Psoas muscle (tissue), 8 donors: ENCODE results near the gene PPIA. TPM values are rescaled to one million over a fixed set of nuclear protein-coding genes. Genes with fewer than 3 reads are reported as not detected.
A peak's percentile ranks its signal among the peaks of the same experiment; 100 is the strongest.

Experiments
- ATAC-seq, 4 donors: fragments of 200-7000 bp; cut with Tn5 transposase; one replicate each; pipeline ENCODE4 v1.9.1; 2020; ENCODE audit warnings: moderate library complexity in 3 of 4, mild to moderate bottlenecking in 2 of 4
- DNase-seq, 2 donors: peaks; one replicate each; pipeline ENCODE4 v3.0.0-alpha.2; 2020
- H3K27ac ChIP-seq: fragments of 200-600 bp; one replicate; pipeline ENCODE4 v1.8.0; 2022
- H3K27me3 ChIP-seq, 3 donors: fragments of 200-600 bp in 1 of 3; one replicate each; pipeline versions ENCODE4 v1.6.1 to v1.8.0; 2013 to 2022; ENCODE audit warnings: low read length in 2 of 3, mild to moderate bottlenecking in 2 of 3, moderate library complexity in 1 of 3; ENCODE audit not compliant: insufficient read depth in 3 of 3
- H3K36me3 ChIP-seq, 2 donors: fragments of 200-600 bp in 1 of 2; one replicate each; pipeline versions ENCODE4 v1.6.1 to v1.8.0; 2013 to 2022; ENCODE audit warnings: low read depth in 1 of 2, mild to moderate bottlenecking in 1 of 2, moderate library complexity in 1 of 2; ENCODE audit not compliant: insufficient read depth in 1 of 2
- H3K4me1 ChIP-seq: fragments of 200-600 bp; one replicate; pipeline ENCODE4 v1.8.0; 2022
- H3K4me3 ChIP-seq: fragments of 200-600 bp; one replicate; pipeline ENCODE4 v1.8.0; 2022; ENCODE audit warnings: mild to moderate bottlenecking
- H3K9me3 ChIP-seq: fragments of 200-600 bp; one replicate; pipeline ENCODE4 v1.8.0; 2022
- WGBS, 3 donors: extraction: QIAGEN DNeasy Blood & Tissue Kit; methylation state at CpG; one replicate each; pipeline versions ENCODE4 v1.1.6 to v1.1.7; 2013; 5-methylcytosine and 5-hydroxymethylcytosine counted together
- intact Hi-C, 2 donors: fragments of 100-400 bp; cut with DNase I; formaldehyde crosslinking; loops; one replicate each; pipeline versions ENCODE4 v1.11.0 to v1.14.2; 2022
- polyA plus RNA-seq, 3 donors: library from polyadenylated mRNA; stranded (reverse); fragments of 200-250 nt; gene quantifications; one replicate each; pipeline ENCODE4 v1.2.3, GENCODE V29; 2013
- total RNA-seq, 4 donors: library from RNA; stranded (reverse); fragmentation: NEBNext Ultra II Directional in 2 of 4; extraction: Animal tissue kit (Norgen Biotek cat#: 25700) in 2 of 4; gene quantifications; one replicate each; pipeline versions ENCODE4 v1.2.1 to v1.2.4, GENCODE V29; 2021 to 2023
- TF ChIP-seq, protein P1 (sequence below): fragments of 200-600 bp; IDR thresholded peaks from one replicate; pipeline ENCODE4 v1.8.0; 2022; ENCODE audit warnings: antibody characterized with exemption
- donor health status: healthy with polysubstance abuse.
- donor health status: DM: no; HTN: no; CAD: no; lungs with moderate emphysema.
- donor health status: Bipolar disorder and iron deficiency.
- donor health status: healthy.
- donor health status: DM: yes; HTN: yes; CAD: no.
- donor health status: DM: no; HTN: no; CAD: no.
- donor health status: DM: no; HTN: no; CAD: no.
- donor health status: DM: yes; HTN: yes; CAD: no.

Gene PPIA
- total and polyA plus RNA-seq, 7 donors, result 251 to 3,448 (median 725) TPM

DNA sequence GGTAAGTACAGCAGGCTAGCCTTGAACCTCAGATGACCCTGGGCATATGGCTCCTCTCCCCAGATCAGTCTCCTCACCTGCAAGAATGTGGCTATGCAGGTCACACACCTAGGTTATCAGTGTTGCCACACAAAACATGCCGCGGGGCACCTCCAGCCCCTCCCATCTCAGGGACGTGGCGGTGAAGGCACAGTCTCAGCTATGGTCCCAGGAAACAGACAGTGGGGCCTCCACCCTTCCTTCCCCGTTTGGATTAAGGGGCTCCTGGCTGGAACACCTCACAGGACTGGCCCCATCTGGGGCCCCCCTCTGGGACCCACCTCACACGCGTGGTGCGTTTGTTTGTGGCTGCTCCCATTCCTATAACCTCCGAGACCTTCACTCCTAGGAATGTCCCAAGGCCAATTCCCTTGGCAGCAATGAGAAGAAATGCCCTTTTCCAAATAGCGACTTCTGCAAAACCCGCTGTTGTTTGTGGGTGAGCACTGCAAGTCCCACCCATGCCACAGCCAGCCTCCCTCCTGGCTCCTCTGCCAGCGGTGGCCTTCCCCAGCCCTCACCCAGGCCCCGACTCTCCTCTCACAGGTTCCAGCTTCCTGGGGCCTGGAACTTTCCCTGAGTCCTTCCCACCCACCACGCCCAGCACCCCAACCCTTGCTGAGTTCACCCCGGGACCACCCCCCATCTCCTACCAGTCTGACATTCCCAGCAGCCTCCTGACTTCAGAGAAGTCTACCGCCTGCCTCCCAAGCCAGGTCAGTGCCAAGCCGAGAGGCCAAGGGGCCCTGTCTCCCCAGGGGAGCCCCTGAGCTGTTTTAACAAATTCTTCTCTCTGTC is 30.7 kb upstream of the PPIA start:
- H3K9me3 ChIP-seq, result no peaks in the 10 kb centered on the region
- peaks cover 34% of the 10 kb centered on the region for H3K4me1 ChIP-seq
- no peak for ATAC-seq
- no peak overlapping the region for H3K4me3 ChIP-seq
- intact Hi-C loops, result no loop called here
- 90 to 95% (median 93%) methylated on average over 17 of the region's 17 CpGs for WGBS, 3 donors
- H3K36me3 ChIP-seq, result peaks cover 3 to 68% of the 10 kb centered on the region in 2 donors
- H3K27me3 ChIP-seq, result no peaks in the 10 kb centered on the region
- H3K27ac ChIP-seq, result no peak overlapping the region
- no peak for DNase-seq
- TF ChIP-seq, protein P1, sequence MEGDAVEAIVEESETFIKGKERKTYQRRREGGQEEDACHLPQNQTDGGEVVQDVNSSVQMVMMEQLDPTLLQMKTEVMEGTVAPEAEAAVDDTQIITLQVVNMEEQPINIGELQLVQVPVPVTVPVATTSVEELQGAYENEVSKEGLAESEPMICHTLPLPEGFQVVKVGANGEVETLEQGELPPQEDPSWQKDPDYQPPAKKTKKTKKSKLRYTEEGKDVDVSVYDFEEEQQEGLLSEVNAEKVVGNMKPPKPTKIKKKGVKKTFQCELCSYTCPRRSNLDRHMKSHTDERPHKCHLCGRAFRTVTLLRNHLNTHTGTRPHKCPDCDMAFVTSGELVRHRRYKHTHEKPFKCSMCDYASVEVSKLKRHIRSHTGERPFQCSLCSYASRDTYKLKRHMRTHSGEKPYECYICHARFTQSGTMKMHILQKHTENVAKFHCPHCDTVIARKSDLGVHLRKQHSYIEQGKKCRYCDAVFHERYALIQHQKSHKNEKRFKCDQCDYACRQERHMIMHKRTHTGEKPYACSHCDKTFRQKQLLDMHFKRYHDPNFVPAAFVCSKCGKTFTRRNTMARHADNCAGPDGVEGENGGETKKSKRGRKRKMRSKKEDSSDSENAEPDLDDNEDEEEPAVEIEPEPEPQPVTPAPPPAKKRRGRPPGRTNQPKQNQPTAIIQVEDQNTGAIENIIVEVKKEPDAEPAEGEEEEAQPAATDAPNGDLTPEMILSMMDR, result no peak

DNA sequence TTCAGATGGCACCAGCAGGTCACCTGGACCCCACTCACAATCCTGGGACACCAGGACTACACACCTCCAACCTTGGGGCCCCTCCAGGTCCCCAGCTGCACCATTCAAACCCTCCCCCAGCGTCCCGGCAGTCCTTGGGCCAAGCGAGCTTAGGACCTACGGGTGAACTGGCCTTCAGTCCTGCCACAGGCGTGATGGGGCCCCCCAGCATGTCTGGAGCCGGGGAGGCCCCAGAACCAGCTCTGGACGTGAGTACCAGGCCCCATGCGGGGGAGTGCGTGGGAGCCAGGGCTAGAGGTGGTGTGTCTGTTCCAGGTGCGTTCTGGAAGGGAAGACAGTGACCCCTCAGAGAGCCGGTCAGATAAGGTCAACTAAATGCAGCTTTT is 30.1 kb upstream of the PPIA start:
- 85 to 92% (median 87%) methylated on average over 11 of the region's 11 CpGs for WGBS, 3 donors
- Histone ChIP-seq H3K4me1 (peaks cover 35% of the 10 kb centered on the region), H3K9me3 (no peaks in the 10 kb centered on the region), H3K36me3 (peaks cover 3 to 62% of the 10 kb centered on the region in 2 donors), H3K27ac (no peak overlapping the region), H3K4me3 (no peak overlapping the region), H3K27me3 (no peaks in the 10 kb centered on the region)
- intact Hi-C loops, result no loop called here
- TF ChIP-seq, protein P1, result no peak
- DNase-seq, result no peak
- ATAC-seq, result no peak

DNA sequence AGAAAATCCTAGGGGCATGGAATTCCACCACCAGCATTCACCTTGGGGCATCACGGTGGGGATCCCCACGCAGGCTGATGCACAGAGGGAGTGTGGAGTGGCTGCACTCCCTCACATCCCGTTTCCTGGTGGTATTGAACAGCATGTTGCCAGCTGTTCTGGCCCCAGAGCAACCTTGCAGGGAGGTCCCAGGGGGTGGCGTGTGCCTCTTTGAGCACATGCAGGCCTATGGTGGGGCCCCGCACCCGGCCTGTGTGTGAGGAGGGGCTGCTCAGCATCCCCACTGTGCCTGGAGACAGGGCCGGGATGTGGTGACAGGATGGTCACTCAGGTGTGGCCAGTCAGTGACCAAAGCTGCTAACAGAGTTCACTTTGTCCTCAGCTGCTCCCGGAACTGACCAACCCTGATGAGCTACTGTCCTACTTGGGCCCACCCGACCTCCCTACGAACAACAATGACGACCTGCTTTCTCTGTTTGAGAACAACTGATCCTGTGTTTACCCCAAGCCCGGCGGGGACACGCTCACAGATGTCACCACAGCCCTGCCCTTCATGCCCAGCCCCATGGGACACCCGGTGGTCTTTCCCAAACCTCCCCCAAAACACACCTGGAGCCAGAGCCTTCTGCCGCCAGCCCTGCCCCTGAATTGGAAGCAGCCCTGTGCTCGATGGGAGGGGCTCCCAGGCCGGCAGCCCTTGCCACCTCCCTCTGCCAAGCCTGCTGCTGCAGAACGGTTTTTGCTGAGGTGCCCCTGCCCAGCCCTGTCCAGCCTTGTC is 29.2 kb upstream of the PPIA start:
- TF ChIP-seq, protein P1, result no peak
- intact Hi-C loops, result no loop called here
- no peak for DNase-seq
- ATAC-seq, result no peak
- peaks cover 3 to 54% of the 10 kb centered on the region in 2 donors for H3K36me3 ChIP-seq
- WGBS, 3 donors, result 50 to 61% (median 51%) methylated on average over 19 of the region's 19 CpGs
- no peak overlapping the region for H3K4me3 ChIP-seq
- H3K4me1 ChIP-seq, result peaks cover 35% of the 10 kb centered on the region
- no peaks in the 10 kb centered on the region for H3K9me3 ChIP-seq
- peak overlapping the region; percentile 62 for H3K27ac ChIP-seq
- no peaks in the 10 kb centered on the region for H3K27me3 ChIP-seq

DNA sequence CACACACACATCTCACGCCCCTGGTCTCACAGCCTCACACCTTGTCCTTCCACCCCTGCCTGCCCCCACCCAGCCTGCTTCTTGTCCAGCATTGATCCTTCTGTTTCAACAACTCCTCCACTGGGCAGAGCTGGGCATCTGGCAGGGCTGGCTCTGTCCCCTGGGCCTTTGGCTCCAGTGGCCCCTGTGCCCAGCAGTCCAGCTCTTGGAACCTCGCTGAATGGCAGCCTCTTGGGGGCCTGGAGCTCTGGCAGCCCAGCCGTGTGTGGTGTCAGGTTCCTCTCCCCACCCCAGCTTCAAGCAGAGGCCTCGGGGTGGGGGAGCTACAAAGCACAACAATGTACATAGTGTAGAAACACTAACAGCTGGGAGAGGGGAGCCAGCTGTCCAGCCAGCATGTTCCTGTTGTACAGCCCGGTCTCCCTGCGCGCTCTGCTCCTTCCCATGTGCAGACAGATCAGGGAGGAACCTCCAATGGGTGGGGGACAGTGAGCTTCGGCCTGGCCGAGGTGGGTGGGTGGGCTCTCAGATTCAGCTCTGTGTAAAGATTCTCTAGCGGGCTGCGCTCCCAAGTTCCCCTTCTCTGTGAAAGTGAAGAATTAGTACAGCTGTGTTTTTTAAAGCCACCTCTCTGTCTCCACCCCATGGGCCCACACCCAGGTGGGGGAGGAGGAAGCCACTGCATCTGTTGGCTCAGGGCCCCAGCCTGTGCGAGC is 28.4 kb upstream of the PPIA start:
- 13 to 22% (median 18%) methylated on average over 12 of the region's 12 CpGs for WGBS, 3 donors
- Histone ChIP-seq H3K9me3 (no peaks in the 10 kb centered on the region), H3K27ac (peak overlapping the region; percentile 62), H3K4me1 (peaks cover 35% of the 10 kb centered on the region), H3K4me3 (no peak overlapping the region), H3K36me3 (peaks cover 3 to 46% of the 10 kb centered on the region in 2 donors), H3K27me3 (no peaks in the 10 kb centered on the region)
- ATAC-seq (peak; percentile 48 to 70 (median 58)), DNase-seq (peak; percentile 65 to 71)
- TF ChIP-seq, protein P1, result no peak
- intact Hi-C loops, result no loop called here
